ENCODE results near the gene BRCA2. TPM values are rescaled to one million over a fixed set of nuclear protein-coding genes. Genes with fewer than 3 reads are reported as not detected.

The BRCA2 gene
- total RNA-seq, 1 experiment from 2014 or later: 21.6 TPM

DNA sequence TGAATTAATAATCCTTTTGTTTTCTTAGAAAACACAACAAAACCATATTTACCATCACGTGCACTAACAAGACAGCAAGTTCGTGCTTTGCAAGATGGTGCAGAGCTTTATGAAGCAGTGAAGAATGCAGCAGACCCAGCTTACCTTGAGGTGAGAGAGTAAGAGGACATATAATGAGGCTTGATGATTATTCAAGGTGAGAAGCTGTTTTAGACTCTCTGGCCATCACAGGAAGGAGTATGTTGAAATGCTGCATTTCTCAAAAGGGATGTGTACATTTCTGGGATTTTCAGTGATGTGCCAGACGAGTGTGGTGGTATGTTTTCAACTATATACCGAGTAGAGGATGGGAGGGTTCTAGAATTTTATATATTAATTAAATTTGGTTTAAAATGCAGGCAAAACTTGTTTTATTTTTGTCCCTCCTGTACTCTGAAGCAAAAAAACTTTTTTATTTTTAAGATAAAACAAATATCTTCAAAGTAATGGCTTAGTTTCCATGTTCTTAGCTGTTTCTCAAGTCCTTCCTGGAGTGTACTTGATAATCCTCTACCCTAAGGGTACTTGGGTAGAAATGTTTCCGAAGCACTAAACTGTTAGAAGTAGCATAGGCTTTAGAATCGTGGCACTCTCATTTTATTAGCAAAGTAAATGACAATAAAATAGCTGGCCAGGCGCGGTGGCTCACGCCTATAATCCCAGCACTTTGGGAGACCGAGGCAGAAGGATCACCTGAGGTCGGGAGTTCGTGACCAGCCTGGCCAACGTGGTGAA lies 61.5 kb downstream of the BRCA2 start:
- Mint-ChIP-seq H3K27ac (no peak overlapping the region), H3K4me1 (no peaks in the 10 kb centered on the region), H3K4me3 (no peak overlapping the region), H3K36me3 (peaks cover 45% of the 10 kb centered on the region), H3K9me3 (peaks cover 22% of the 10 kb centered on the region), H3K27me3 (ENCODE audit: low read depth) (no peaks in the 10 kb centered on the region)
- ChIA-PET POLR2A (no interaction called here), CTCF (no interaction called here)
- no peak for ATAC-seq
- TF ChIP-seq SP1 (CRISPR knock-in tag; conservative IDR thresholded peaks at IDR 0.05): no peak
- TF ChIP-seq, protein P1, sequence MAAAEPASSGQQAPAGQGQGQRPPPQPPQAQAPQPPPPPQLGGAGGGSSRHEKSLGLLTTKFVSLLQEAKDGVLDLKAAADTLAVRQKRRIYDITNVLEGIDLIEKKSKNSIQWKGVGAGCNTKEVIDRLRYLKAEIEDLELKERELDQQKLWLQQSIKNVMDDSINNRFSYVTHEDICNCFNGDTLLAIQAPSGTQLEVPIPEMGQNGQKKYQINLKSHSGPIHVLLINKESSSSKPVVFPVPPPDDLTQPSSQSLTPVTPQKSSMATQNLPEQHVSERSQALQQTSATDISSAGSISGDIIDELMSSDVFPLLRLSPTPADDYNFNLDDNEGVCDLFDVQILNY (CRISPR knock-in tag; IDR thresholded peaks at IDR 0.05): no peak
- TF ChIP-seq JAZF1 (CRISPR knock-in tag; IDR thresholded peaks at IDR 0.05): no peak
- TF ChIP-seq, protein P2, sequence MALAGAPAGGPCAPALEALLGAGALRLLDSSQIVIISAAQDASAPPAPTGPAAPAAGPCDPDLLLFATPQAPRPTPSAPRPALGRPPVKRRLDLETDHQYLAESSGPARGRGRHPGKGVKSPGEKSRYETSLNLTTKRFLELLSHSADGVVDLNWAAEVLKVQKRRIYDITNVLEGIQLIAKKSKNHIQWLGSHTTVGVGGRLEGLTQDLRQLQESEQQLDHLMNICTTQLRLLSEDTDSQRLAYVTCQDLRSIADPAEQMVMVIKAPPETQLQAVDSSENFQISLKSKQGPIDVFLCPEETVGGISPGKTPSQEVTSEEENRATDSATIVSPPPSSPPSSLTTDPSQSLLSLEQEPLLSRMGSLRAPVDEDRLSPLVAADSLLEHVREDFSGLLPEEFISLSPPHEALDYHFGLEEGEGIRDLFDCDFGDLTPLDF (CRISPR knock-in tag; IDR thresholded peaks at IDR 0.05): no peak
- DNase-seq (ENCODE audit: low spot score): no peak

DNA sequence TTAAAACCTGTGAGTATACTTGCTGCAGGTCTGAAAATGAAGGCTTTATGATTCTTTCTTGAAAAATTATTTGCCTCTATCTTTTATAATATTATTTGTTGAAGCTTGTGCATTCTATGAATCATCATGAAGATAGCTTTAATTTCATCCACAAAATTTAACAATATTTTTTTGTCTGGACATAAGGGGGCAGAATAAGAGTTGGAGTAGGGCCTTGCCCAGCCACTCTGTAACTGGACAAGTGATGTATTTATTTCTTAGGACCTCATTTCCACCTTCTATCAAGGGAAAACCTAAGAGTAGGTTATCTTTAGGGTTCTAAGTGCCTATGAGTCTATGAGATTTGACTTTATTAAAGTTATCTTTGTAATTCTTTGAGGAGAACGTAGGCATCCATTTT lies 62.7 kb downstream of the BRCA2 start:
- no peak overlapping the region for H3K4me3 Mint-ChIP-seq
- no peaks in the 10 kb centered on the region for H3K4me1 Mint-ChIP-seq
- H3K9me3 Mint-ChIP-seq: peaks cover 15% of the 10 kb centered on the region
- H3K27me3 Mint-ChIP-seq (ENCODE audit: low read depth): no peaks in the 10 kb centered on the region
- ATAC-seq (no peak), DNase-seq (ENCODE audit: low spot score) (no peak)
- peaks cover 34% of the 10 kb centered on the region for H3K36me3 Mint-ChIP-seq
- ChIA-PET POLR2A (no interaction called here), CTCF (no interaction called here)
- no peak overlapping the region for H3K27ac Mint-ChIP-seq
- TF ChIP-seq, protein P3, sequence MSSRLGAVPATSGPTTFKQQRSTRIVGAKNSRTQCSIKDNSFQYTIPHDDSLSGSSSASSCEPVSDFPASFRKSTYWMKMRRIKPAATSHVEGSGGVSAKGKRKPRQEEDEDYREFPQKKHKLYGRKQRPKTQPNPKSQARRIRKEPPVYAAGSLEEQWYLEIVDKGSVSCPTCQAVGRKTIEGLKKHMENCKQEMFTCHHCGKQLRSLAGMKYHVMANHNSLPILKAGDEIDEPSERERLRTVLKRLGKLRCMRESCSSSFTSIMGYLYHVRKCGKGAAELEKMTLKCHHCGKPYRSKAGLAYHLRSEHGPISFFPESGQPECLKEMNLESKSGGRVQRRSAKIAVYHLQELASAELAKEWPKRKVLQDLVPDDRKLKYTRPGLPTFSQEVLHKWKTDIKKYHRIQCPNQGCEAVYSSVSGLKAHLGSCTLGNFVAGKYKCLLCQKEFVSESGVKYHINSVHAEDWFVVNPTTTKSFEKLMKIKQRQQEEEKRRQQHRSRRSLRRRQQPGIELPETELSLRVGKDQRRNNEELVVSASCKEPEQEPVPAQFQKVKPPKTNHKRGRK (CRISPR knock-in tag; IDR thresholded peaks at IDR 0.05; ENCODE audit: borderline replicate concordance): no peak
- no peak for TF ChIP-seq JUN (CRISPR knock-in tag; IDR thresholded peaks at IDR 0.05)
- TF ChIP-seq ZNF416 (CRISPR knock-in tag; IDR thresholded peaks at IDR 0.05): no peak
- no peak for TF ChIP-seq GTF2I (CRISPR knock-in tag; conservative IDR thresholded peaks at IDR 0.05)
- TF ChIP-seq NFATC4 (CRISPR knock-in tag; IDR thresholded peaks at IDR 0.05): no peak
- TF ChIP-seq, protein P4, sequence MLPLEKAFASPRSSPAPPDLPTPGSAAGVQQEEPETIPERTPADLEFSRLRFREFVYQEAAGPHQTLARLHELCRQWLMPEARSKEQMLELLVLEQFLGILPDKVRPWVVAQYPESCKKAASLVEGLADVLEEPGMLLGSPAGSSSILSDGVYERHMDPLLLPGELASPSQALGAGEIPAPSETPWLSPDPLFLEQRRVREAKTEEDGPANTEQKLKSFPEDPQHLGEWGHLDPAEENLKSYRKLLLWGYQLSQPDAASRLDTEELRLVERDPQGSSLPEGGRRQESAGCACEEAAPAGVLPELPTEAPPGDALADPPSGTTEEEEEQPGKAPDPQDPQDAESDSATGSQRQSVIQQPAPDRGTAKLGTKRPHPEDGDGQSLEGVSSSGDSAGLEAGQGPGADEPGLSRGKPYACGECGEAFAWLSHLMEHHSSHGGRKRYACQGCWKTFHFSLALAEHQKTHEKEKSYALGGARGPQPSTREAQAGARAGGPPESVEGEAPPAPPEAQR (CRISPR knock-in tag; IDR thresholded peaks at IDR 0.05): no peak
- TF ChIP-seq, protein P5, sequence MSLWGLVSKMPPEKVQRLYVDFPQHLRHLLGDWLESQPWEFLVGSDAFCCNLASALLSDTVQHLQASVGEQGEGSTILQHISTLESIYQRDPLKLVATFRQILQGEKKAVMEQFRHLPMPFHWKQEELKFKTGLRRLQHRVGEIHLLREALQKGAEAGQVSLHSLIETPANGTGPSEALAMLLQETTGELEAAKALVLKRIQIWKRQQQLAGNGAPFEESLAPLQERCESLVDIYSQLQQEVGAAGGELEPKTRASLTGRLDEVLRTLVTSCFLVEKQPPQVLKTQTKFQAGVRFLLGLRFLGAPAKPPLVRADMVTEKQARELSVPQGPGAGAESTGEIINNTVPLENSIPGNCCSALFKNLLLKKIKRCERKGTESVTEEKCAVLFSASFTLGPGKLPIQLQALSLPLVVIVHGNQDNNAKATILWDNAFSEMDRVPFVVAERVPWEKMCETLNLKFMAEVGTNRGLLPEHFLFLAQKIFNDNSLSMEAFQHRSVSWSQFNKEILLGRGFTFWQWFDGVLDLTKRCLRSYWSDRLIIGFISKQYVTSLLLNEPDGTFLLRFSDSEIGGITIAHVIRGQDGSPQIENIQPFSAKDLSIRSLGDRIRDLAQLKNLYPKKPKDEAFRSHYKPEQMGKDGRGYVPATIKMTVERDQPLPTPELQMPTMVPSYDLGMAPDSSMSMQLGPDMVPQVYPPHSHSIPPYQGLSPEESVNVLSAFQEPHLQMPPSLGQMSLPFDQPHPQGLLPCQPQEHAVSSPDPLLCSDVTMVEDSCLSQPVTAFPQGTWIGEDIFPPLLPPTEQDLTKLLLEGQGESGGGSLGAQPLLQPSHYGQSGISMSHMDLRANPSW (CRISPR knock-in tag; conservative IDR thresholded peaks at IDR 0.05; ENCODE audit: low read depth): no peak
- TF ChIP-seq TCF7 (CRISPR knock-in tag; IDR thresholded peaks at IDR 0.05; ENCODE audit: low read depth): no peak
- no peak for TF ChIP-seq ELF4 (CRISPR knock-in tag; IDR thresholded peaks at IDR 0.05; ENCODE audit: low read depth)
- TF ChIP-seq, protein P6, sequence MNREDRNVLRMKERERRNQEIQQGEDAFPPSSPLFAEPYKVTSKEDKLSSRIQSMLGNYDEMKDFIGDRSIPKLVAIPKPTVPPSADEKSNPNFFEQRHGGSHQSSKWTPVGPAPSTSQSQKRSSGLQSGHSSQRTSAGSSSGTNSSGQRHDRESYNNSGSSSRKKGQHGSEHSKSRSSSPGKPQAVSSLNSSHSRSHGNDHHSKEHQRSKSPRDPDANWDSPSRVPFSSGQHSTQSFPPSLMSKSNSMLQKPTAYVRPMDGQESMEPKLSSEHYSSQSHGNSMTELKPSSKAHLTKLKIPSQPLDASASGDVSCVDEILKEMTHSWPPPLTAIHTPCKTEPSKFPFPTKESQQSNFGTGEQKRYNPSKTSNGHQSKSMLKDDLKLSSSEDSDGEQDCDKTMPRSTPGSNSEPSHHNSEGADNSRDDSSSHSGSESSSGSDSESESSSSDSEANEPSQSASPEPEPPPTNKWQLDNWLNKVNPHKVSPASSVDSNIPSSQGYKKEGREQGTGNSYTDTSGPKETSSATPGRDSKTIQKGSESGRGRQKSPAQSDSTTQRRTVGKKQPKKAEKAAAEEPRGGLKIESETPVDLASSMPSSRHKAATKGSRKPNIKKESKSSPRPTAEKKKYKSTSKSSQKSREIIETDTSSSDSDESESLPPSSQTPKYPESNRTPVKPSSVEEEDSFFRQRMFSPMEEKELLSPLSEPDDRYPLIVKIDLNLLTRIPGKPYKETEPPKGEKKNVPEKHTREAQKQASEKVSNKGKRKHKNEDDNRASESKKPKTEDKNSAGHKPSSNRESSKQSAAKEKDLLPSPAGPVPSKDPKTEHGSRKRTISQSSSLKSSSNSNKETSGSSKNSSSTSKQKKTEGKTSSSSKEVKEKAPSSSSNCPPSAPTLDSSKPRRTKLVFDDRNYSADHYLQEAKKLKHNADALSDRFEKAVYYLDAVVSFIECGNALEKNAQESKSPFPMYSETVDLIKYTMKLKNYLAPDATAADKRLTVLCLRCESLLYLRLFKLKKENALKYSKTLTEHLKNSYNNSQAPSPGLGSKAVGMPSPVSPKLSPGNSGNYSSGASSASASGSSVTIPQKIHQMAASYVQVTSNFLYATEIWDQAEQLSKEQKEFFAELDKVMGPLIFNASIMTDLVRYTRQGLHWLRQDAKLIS (CRISPR knock-in tag; IDR thresholded peaks at IDR 0.05; ENCODE audit: borderline replicate concordance): no peak
- TF ChIP-seq, protein P2 (CRISPR knock-in tag; IDR thresholded peaks at IDR 0.05): no peak
- TF ChIP-seq SP1 (CRISPR knock-in tag; conservative IDR thresholded peaks at IDR 0.05): no peak
- no peak for TF ChIP-seq ZNF671 (CRISPR knock-in tag; IDR thresholded peaks at IDR 0.05)
- TF ChIP-seq, protein P7, sequence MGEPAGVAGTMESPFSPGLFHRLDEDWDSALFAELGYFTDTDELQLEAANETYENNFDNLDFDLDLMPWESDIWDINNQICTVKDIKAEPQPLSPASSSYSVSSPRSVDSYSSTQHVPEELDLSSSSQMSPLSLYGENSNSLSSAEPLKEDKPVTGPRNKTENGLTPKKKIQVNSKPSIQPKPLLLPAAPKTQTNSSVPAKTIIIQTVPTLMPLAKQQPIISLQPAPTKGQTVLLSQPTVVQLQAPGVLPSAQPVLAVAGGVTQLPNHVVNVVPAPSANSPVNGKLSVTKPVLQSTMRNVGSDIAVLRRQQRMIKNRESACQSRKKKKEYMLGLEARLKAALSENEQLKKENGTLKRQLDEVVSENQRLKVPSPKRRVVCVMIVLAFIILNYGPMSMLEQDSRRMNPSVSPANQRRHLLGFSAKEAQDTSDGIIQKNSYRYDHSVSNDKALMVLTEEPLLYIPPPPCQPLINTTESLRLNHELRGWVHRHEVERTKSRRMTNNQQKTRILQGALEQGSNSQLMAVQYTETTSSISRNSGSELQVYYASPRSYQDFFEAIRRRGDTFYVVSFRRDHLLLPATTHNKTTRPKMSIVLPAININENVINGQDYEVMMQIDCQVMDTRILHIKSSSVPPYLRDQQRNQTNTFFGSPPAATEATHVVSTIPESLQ (CRISPR knock-in tag; IDR thresholded peaks at IDR 0.05): no peak
- no peak for TF ChIP-seq SMAD3 (CRISPR knock-in tag; IDR thresholded peaks at IDR 0.05; ENCODE audit: borderline replicate concordance)
- TF ChIP-seq RORB (CRISPR knock-in tag; IDR thresholded peaks at IDR 0.05): no peak

Data from WTC11 (cell line).